Neural crest cell (in vitro differentiated cells): ENCODE results near the gene FBXW7. TPM values are rescaled to one million over a fixed set of nuclear protein-coding genes. Genes with fewer than 3 reads are reported as not detected.

ENCODE experiments used
- DNase-seq: peaks from one replicate; pipeline ENCODE4 v3.0.0; 2021; ENCODE audit warnings: low read depth, mixed read lengths, low spot score
- H3K27ac Mint-ChIP-seq: one replicate; pipeline ENCODE4 v1.8.0; 2021; ENCODE audit warnings: mild to moderate bottlenecking, mixed read lengths; ENCODE audit not compliant: unreplicated experiment
- H3K27me3 Mint-ChIP-seq: 2 replicates; pipeline ENCODE4 v1.8.0; 2021; ENCODE audit warnings: low read depth, mild to moderate bottlenecking, mixed read lengths
- H3K36me3 Mint-ChIP-seq: 2 replicates; pipeline ENCODE4 v1.8.0; 2021; ENCODE audit warnings: low read depth, mild to moderate bottlenecking, mixed read lengths
- H3K4me1 Mint-ChIP-seq: 2 replicates; pipeline ENCODE4 v1.8.0; 2021; ENCODE audit warnings: mixed read lengths
- H3K4me3 Mint-ChIP-seq: one replicate; pipeline ENCODE4 v1.8.0; 2021; ENCODE audit warnings: mild to moderate bottlenecking, mixed read lengths
- H3K9me3 Mint-ChIP-seq: 2 replicates; pipeline ENCODE4 v1.8.0; 2021; ENCODE audit warnings: mixed read lengths
- total RNA-seq: library from RNA; stranded (reverse); gene quantifications from 2 replicates; pipeline ENCODE4 v1.2.1, GENCODE V29; 2021
- TF ChIP-seq, protein P1 (sequence below): fragments of 200-600 bp; sonication (generic); conservative IDR thresholded peaks from 2 replicates; pipeline ENCODE4 v1.5.0; 2021; ENCODE audit warnings: antibody characterized with exemption, mild to moderate bottlenecking

FBXW7 gene
- total RNA-seq, 1 donor from 2014 or later, result 33.4 TPM

DNA sequence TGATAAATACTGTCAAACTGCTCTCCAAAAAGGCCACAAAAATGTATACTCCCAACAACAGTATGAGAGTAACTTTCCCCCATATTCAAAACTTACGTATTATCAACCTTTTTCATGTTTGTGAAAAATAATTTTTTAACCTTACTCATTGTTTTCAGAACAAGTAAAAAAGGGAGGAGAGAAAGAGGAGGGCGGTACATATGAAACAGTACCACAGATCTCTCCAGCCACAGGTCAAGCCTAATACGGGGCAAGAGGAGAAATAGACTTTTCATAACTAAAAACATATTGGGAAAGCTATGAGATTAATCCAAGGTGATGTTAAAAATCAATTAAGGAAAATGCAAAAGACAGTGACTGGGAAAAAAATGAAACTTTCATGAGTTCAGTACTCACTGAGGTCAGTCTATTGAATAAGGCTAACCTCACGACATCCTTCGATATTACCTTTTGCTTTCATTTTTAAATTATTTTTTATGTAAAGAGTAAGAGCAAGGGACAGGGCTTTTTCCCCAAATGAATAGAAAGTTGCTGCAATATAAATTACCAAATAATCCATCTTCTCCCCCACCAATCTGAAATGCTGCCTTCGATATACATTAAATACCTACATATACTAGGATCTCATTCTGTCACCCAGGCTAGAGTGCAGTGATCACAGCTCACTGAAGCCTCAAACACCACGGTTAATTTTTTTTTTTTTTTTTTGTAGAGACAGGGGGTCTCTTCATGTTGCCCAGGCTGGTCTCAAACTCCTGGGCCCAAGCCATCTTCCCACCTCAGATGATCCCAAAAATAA is 25.3 kb downstream of the FBXW7 start:
- no peak for DNase-seq
- H3K36me3 Mint-ChIP-seq, result peaks cover 2% of the 10 kb centered on the region
- H3K9me3 Mint-ChIP-seq, result peaks cover 3% of the 10 kb centered on the region
- TF ChIP-seq, protein P1, sequence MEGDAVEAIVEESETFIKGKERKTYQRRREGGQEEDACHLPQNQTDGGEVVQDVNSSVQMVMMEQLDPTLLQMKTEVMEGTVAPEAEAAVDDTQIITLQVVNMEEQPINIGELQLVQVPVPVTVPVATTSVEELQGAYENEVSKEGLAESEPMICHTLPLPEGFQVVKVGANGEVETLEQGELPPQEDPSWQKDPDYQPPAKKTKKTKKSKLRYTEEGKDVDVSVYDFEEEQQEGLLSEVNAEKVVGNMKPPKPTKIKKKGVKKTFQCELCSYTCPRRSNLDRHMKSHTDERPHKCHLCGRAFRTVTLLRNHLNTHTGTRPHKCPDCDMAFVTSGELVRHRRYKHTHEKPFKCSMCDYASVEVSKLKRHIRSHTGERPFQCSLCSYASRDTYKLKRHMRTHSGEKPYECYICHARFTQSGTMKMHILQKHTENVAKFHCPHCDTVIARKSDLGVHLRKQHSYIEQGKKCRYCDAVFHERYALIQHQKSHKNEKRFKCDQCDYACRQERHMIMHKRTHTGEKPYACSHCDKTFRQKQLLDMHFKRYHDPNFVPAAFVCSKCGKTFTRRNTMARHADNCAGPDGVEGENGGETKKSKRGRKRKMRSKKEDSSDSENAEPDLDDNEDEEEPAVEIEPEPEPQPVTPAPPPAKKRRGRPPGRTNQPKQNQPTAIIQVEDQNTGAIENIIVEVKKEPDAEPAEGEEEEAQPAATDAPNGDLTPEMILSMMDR, result no peak
- no peak overlapping the region for H3K27ac Mint-ChIP-seq
- no peaks in the 10 kb centered on the region for H3K27me3 Mint-ChIP-seq
- no peak overlapping the region for H3K4me3 Mint-ChIP-seq
- H3K4me1 Mint-ChIP-seq, result peaks cover 19% of the 10 kb centered on the region

DNA sequence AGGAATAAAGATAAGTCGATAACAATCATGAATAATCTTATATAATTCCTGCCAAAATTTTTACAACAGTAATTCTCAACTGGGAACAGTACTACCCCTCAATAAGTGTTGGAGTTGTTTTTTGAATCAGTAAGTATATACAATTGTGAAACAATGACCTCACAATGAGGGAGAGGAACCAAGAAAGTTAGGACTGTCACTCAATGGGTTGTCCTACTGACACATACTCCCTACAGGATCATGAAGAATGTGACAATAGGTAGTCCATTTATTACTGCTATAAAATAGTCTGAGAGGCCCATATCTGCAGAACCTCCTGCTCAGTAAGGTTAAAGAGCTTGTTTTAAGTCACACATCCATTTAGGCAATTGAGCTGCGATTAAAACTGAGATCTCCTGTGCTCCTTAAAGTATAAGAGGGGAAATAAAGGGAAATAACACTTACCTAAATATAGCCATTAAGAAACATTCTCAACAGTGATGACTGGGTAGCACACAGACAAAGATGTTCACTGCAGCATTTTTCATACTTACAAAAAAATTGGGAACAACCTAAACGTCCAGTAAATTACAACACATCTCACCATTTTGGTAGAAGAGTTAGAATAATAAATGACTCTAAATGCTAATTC is 26.2 kb downstream of the FBXW7 start:
- H3K36me3 Mint-ChIP-seq, result peaks cover 2% of the 10 kb centered on the region
- TF ChIP-seq, protein P1, result no peak
- H3K4me3 Mint-ChIP-seq, result no peak overlapping the region

DNA sequence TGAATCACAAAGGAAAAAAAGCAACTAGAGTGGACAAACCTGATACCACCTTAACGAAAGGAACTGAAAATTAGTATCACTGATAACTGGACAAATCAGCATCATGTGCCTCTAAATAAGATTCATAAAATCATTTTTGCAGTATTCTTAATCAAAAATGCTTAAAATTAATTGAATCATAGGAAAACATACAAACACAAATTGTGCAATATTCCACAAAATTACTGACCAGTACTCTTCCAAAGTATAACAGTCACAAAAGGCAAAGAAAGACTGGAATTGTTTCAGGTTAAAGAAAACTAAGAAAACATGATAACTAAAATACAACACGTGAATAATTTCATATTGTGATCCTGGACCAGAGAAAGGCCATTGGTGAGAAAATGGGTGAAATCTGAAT is 27.1 kb downstream of the FBXW7 start:
- no peak overlapping the region for H3K27ac Mint-ChIP-seq
- no peak for DNase-seq
- peaks cover 11% of the 10 kb centered on the region for H3K4me1 Mint-ChIP-seq
- no peaks in the 10 kb centered on the region for H3K27me3 Mint-ChIP-seq
- no peak overlapping the region for H3K4me3 Mint-ChIP-seq
- peaks cover 2% of the 10 kb centered on the region for H3K36me3 Mint-ChIP-seq
- no peaks in the 10 kb centered on the region for H3K9me3 Mint-ChIP-seq
- TF ChIP-seq, protein P1, result no peak

More for the DNA sequence above, 26.2 kb downstream of the FBXW7 start:
- no peak for DNase-seq
- peaks cover 3% of the 10 kb centered on the region for H3K9me3 Mint-ChIP-seq
- no peak overlapping the region for H3K27ac Mint-ChIP-seq
- H3K4me1 Mint-ChIP-seq, result peaks cover 18% of the 10 kb centered on the region
- H3K27me3 Mint-ChIP-seq, result no peaks in the 10 kb centered on the region

DNA sequence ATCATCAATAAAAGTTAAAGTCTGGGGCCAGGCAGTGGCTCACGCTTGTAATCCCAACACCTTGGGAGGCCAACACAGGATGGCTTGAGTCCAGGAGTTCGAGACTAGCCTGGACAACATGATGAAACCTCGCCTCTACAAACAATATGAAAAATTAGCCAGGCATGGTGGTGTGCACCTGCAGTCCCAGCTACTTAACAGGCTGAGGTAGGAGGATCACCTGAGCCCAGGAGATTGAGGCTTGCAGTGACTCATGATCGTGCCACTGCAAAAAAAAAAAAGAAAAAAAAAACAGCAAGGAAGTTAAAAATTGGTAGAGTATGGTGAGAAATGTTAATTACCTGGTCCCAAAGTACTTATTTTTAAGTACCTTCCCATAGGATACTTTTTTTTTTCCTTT is 27.5 kb downstream of the FBXW7 start:
- Mint-ChIP-seq H3K4me1 (peaks cover 11% of the 10 kb centered on the region), H3K4me3 (no peak overlapping the region), H3K27me3 (no peaks in the 10 kb centered on the region), H3K9me3 (no peaks in the 10 kb centered on the region), H3K27ac (no peak overlapping the region), H3K36me3 (peaks cover 2% of the 10 kb centered on the region)
- TF ChIP-seq, protein P1, result no peak
- no peak for DNase-seq

DNA sequence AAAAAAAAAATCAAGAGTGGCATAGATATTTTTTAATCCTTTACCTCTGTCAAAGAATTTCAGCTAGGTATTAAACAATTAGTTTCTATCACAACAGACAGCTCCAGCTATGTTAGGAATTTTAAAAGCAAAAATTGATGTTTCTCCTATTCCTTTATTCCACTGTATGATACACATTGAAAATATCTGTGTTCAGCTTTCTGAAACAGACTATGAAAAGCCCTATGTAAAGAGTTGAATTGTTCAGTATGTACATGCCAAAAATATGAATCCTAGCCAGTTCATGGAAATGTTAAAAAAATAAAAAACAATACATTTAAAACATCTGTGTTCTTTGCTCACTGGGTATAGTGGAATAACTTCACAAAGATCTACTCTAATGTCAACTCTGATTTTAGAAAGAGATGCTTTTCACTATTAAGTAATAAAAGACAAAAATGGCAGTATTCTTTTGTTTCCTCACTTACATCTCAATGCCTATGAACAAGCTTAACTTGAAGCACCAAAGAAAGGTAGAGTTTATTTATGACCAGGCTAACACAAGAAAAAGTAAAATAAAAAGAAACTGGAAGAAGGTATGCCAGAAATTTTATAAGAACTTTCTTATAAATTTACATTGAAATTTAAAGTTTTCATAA is 32.1 kb downstream of the FBXW7 start:
- DNase-seq, result no peak
- H3K27me3 Mint-ChIP-seq, result no peaks in the 10 kb centered on the region
- H3K4me3 Mint-ChIP-seq, result no peak overlapping the region
- no peaks in the 10 kb centered on the region for H3K36me3 Mint-ChIP-seq
- no peaks in the 10 kb centered on the region for H3K9me3 Mint-ChIP-seq
- no peak overlapping the region for H3K27ac Mint-ChIP-seq
- peaks cover 7% of the 10 kb centered on the region for H3K4me1 Mint-ChIP-seq
- TF ChIP-seq, protein P1, result no peak
